Measurements from ENCODE around the gene STX17.
"Not testable (repeated sequence)": the region's sequence is repeated elsewhere in the genome, so short reads cannot be mapped to it uniquely, and the experiment has no call there.

The STX17 gene

DNA sequence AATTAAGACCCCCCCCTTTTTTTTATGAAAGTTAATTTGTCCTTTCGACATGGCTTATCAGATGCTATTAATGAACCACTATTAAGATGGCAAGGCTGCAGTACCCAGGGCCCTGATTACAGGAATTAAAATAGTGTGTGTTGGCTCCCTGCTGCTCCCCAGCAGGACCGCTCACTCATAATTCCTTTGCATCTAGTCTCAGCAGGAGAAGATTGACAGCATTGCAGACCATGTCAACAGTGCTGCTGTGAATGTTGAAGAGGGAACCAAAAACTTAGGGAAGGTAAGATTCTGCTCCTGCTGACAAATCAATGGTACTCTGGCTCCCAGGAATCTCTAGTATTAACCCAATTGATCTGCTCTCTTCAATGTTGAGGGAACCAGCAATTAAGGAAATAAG lies 61.0 kb downstream of the STX17 start:
- no peak for DNase-seq (ENCODE audit: low read depth, low spot score)

DNA sequence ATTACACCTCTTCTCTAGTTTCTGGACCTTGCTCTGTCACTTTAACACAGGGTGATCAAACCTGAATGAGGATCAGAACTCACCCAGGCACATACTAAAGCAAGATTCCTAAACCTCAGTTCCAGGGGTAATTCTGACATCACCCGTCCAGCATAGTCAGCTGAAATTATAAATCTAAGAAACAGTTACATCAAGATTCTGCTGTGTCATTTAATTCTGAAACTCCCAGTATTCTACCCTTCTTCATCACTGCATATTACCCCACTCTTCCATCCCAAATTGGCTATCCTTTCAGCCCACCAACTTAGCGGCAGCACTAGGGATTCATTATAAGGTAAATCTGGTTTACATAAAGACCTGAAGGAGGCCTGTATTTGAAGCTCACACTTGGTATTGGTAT lies 64.0 kb downstream of the STX17 start:
- DNase-seq (ENCODE audit: low read depth, low spot score) = no peak

DNA sequence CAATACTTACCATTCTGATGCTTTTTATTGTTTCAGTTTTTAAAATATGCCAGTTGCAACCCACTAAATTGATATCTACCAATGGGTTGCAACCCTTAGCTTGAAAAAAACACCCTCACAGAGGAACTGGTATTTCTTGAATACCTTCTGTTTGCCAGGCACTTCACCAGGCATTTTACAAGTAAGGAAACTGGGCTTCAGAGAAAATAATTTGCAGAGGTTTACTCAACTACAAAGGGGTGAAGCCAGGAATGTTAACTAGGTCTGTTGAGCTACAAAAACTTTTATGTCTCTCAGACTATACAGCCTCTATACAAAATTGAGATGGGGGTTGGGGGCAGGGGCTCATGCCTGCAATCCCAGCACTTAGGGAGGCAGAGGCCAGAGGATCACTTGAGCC lies 65.0 kb downstream of the STX17 start:
- no peak for DNase-seq (ENCODE audit: low read depth, low spot score)

DNA sequence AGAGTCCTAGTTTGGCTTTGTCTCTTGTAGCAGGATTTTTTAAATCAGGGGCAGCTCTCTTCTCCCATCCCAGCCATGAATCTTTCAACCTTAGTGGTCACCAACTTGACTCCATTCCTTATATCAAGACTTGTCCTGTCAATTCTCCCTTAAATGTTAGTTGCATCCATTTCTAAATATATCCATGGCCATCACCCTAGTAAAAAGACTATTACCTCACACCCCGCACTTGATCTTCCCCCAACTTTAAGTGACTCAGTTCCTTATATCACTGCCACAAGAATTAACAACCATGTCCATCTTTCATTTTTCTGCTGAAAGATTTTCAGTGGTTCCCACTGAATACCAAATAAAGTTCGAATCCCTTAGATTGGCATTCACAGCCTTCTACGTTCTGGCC lies 67.0 kb downstream of the STX17 start:
- DNase-seq (ENCODE audit: low read depth, low spot score) = no peak

DNA sequence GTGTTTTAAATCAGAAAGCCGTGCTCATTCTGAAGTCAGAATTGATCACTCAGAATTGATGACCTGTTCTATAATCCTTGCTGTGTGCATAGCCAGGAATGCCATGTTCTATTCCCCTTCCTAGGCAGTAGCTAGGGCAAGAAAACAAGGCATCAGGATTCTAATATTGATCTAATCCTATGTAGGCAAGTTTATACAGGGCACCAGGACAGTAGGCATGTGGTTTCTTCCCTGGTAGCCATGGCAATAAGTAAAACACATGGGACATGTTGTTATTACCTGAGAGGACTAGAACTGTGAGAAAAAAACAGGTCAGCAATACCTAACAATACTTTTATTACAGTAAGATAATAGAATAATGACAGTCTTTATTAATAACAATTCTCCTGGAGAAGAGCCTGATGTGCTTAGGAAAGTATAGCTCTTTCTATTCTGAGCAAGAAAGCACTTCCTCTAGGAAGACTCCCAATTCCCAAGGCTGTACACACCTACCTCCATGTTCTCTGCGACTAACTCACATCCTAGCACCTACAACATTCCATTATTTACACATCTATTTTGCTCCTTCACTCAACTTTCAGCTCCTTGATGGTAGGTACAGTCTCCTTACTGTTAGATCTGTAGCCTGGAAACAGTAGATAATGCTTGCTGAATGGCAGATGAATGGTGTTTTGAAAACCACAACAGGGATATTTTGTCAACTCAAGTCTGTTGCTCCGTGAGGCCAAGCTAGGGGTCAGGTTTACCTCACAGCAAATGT lies 70.8 kb downstream of the STX17 start:
- no peak for DNase-seq (ENCODE audit: low read depth, low spot score)

DNA sequence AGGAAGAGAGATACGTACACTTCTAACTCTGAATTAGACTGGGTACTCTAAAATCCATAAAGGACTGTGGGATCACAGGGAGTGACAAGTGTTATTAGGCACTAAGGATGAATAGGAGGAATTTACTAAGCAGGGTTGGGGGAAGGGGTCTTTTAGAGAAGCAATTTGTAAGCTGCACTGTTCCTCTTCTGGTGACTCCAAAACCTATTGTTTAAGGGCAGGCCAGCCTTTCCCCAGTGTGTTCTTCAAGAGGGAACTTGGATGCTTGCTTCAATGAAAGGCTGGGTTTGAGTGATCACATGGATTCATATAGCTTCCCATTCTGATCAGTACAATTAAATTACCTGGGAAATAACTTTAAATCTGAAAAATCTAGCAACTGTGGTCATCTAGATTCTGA lies 71.8 kb downstream of the STX17 start:
- no peak for DNase-seq (ENCODE audit: low read depth, low spot score)

DNA sequence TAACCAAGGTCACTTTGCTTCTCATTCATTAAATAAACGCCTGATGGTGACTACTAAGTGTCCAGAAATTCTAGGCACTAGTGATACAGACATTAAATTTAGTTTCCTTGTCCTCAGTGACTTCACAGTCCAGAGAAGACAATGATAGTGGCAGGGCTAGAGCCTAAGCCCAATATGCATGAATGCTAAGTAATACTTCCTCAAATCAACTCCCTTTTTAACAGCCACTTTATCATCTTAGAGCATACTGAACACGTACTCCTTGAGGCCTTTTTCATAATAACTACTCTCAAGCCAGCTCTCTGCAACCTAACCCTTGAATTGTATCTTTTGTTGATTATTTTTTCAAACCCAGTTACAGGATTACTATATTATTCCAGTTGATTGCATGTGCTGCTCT lies 74.1 kb downstream of the STX17 start:
- no peak for DNase-seq (ENCODE audit: low read depth, low spot score)

DNA sequence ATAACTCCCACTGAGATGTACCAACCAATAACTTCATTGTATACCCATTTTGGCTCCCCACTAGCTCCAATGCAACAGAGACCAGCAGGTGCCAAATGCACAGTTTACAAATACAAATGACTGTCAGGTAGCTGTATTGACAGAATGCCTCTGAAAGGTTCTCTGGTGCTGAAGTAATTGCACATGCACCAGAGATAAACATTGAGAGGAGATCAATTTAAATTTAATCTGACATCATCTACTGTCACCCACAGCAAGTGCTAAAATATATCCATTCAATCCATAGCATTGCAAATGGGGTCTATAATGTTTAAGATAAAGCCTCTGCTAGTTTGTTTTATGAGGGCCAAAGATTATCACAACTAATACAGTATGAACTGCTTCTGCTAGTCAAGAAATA lies 80.2 kb downstream of the STX17 start:
- DNase-seq (ENCODE audit: low read depth, low spot score) = no peak

DNA sequence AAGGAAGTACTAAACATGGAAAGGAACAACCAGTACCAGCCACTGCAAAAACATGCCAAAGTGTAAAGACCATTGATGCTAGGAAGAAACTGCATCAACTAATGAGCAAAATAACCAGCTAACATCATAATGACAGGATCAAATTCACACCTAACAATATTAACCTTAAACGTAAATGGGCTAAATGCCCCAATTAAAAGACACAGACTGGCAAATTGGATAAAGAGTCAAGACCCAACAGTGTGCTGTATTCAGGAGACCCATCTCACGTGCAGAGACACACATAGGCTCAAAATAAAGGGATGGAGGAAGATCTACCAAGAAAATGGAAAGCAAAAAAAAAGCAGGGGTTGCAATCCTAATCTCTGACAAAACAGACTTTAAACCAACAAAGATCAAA lies 84.1 kb downstream of the STX17 start:
- DNase-seq (ENCODE audit: low read depth, low spot score) = not testable (repeated sequence)

DNA sequence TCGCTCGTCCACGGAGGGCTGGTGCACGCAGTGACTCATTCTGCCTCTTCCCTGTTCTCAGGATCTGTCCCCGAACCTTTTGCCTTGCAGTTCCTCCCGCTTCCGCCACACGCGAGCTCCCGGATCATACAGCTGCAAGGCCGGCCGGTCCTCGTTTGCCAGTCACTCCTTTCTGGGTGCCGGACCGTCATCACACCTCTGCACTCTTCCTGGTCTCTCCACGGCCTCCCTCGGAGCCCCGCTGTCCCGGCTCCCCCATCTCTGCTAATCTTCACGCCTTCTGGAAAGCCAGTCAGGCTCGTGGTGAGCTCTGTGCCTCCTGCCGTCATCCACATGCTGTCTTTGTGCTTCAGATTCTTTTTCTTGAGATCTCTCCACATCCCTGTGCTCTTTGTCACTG lies 91.8 kb downstream of the STX17 start:
- no peak for DNase-seq (ENCODE audit: low read depth, low spot score)

DNA sequence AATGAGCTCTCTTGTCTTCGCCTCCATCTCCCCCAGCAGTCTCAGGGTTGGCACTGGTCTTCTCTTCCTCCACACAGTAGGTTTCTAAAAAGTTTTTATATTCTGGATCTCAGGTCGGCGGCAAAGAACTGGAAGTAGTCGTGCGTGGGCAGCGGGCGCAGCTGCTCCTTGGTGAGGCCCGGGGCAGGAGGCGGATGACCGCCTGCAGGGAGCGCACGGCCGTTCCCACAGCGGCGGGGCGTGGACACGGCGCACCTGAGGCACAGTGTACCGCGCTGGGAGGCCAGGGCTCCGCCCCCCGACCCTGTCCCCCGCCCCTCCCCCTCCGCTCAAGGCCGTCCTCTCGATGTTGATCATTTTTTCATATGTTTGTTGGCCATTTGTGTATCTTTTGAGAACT lies 92.4 kb downstream of the STX17 start:
- DNase-seq (ENCODE audit: low read depth, low spot score) = no peak

DNA sequence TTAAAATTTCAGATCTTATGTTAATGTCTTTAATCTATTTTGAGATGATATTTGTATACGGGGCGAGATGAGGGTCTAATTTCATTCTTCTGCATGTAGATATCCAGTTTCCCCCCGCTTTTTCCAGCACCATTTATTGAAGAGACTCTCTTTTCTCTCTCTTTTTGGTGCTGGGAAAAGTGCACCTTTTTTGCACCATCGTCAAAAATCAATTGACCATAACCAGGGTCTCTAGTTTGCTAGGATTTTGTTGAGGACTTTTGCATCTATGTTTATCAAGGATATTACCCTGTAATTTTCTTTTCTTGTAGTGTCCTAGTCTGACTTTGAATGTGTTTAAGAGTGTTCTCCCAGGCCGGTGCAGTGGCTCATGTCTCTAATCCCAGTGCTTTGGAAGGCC lies 93.3 kb downstream of the STX17 start:
- DNase-seq (ENCODE audit: low read depth, low spot score) = no peak

DNA sequence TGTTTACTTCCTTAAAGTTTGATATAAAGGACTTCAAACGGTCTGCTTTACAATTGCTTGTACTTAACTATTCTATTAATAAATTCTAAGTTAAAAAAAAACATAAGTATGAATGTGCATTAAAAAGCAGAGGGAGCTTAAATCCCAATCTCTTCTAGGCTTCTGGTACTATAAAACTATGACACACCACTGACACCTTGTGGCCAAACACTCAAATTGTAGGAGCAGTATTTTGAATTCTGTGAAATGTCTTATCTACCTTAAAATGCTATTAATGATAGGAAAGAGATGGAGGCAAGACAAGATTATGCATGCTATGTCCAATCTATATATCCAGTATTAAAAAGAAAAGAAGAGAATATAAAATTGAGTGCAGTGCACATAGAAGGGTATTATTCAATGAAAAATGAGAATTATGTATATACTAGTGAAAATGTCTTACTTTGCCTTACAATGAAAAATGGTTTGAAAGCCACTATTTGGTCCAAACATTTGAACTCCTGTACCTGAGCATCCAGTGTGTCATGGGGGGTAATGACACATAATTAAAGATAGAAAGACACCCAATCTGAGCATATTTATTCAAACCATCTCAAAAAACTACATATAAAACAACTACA lies 104.7 kb downstream of the STX17 start:
- DNase-seq (ENCODE audit: low read depth, low spot score) = no peak

DNA sequence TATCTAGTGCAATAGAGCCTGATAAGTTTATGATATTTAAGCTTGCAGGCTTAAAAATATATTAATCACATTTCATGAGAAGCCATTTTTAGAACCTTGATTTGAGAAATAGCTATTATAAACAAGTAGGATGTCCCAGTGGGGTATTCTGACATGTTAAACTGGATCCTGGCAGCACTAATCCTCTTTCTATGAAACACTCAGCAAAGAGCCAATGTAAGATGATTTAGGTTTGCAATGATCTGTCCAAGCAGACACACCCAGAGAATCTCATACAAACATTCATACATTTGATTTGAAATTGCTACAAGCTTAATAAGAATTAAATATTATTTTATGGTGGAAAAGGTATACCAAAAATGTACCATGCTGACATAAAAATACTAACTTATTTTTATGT lies 105.8 kb downstream of the STX17 start:
- no peak for DNase-seq (ENCODE audit: low read depth, low spot score)

DNA sequence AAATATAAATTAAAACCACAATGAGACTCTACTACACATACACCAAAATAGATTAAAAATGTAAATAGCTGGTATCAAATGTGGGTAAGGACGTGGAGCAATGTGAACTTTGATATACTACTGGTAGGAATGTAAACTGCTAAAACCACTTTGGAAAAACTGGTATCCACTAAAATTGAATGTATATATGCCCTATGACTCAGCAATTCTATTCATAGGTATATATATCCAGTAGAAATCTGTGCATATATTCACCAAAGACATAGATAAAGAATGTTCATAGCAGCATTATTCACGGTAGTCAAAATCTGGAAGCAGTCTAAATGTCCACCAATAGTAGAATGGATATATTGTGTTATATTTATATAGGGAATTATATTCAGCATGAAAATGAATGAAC lies 107.1 kb downstream of the STX17 start:
- no peak for DNase-seq (ENCODE audit: low read depth, low spot score)

DNA sequence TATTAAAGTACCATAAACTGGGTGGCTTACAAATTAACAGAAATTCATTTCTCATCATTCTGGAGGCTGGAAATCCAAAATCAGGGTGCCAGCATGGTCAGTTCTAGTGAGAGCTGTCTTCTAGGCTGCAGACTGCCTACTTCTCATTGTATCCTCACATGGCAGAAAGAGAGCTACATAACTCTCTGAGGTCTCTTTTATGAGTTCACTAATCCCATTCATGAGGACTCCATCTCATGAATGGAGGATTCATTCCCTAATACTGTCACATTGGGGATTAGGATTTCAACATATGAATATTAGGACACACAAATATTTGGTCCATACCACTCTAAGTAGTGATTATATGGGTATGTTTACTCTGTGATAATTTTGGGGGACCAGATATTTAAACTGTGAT lies 108.4 kb downstream of the STX17 start:
- no peak for DNase-seq (ENCODE audit: low read depth, low spot score)

DNA sequence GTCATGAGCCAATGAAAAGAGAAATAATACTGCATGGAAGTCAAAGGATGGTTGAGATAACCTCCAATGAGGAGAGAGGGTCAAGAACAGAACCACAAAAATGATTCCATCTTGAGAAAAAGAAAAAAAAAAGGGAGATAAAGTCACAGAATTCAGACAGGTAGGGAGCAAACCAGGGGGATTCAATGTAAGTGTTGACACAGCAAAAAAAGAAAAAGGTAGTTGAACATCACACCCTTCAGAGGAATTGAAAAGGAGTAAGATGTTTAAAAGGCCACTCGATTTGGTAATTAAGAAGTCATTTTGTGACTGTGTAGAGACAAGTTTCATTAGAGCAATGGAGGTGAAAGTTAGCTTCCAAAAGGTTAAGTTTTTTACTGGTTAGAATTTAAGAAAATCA lies 113.1 kb downstream of the STX17 start:
- DNase-seq (ENCODE audit: low read depth, low spot score) = no peak
